MG63 (cell line): ENCODE results near the gene CYP2R1. TPM values are rescaled to one million over a fixed set of nuclear protein-coding genes. Genes with fewer than 3 reads are reported as not detected.
"Not testable (repeated sequence)": the region's sequence is repeated elsewhere in the genome, so short reads cannot be mapped to it uniquely, and the experiment has no call there.

Experiments used
- DNase-seq: peaks from one replicate; pipeline ENCODE4 v3.0.0-alpha.2; 2020
- H3K27me3 ChIP-seq: fragments of 250-450 bp; sonication (Bioruptor Pico); 2 replicates; pipeline ENCODE4 v1.5.1; 2020; ENCODE audit warnings: mild to moderate bottlenecking, moderate library complexity
- H3K36me3 ChIP-seq: fragments of 250-450 bp; sonication (Bioruptor Pico); 2 replicates; pipeline ENCODE4 v1.5.1; 2020; ENCODE audit warnings: mild to moderate bottlenecking, moderate library complexity
- H3K4me3 ChIP-seq: fragments of 250-450 bp; sonication (Bioruptor Pico); 2 replicates; pipeline ENCODE4 v1.5.1; 2020; ENCODE audit warnings: mild to moderate bottlenecking, moderate library complexity
- H3K9me3 ChIP-seq: fragments of 250-450 bp; sonication (Bioruptor Pico); 2 replicates; pipeline ENCODE4 v1.5.1; 2020; ENCODE audit warnings: mild to moderate bottlenecking, moderate library complexity
- total RNA-seq: library from RNA; depleted of rRNA; stranded (reverse); fragments of >200 nt; shearing (Covaris generic); gene quantifications from 2 replicates; pipeline ENCODE4 v1.2.3, GENCODE V29; 2014; ENCODE audit warnings: low replicate concordance

CYP2R1 gene
- total RNA-seq, 1 experiment from 2014 or later, result 5.5 TPM

DNA sequence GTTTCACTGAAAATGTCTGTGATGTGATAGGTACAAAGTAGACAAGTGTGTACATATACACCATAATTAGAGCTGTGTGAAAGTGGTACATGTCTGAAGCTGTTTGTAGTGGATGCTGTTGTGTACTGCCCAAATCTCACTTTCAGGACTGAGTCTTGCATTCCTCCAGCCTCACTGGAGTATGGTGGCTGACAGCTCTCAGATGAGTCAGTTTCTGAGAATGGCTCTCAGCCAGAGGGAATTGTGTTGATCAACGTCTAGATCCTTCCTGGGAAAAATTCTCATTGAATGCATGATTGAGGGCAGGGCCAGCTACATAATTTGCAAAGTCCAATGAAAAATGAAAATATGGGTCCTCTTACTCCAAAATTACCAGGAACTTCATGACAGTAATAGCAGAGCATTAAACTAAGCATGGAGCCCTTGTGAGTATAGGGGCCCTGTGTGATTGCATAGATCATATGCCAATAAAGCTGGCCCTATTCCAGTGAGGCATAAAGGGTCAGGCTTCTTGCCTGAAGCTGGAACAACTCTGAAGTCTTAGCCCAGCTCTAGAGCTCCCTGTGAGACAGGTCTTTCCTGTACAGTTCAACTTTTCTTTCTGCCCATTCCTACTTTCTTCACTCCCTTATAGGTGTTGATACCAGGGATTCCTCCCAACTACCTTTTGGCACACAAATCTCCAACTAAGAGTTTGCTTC, 10.8 kb upstream of the CYP2R1 start:
- no peaks in the 10 kb centered on the region for H3K36me3 ChIP-seq
- DNase-seq, result peak; percentile 50
- H3K4me3 ChIP-seq, result no peak overlapping the region
- H3K9me3 ChIP-seq, result no peaks in the 10 kb centered on the region
- no peaks in the 10 kb centered on the region for H3K27me3 ChIP-seq

- Histone ChIP-seq H3K4me3 (no peak overlapping the region), H3K9me3 (no peaks in the 10 kb centered on the region), H3K27me3 (no peaks in the 10 kb centered on the region), H3K36me3 (no peaks in the 10 kb centered on the region)
- DNase-seq, result no peak
These were observed 6.9 kb upstream of the CYP2R1 start for GRCh38 chr11:14898906-14899305.

- DNase-seq, result no peak
- H3K36me3 ChIP-seq, result no peaks in the 10 kb centered on the region
- no peaks in the 10 kb centered on the region for H3K27me3 ChIP-seq
- no peaks in the 10 kb centered on the region for H3K9me3 ChIP-seq
- H3K4me3 ChIP-seq, result no peak overlapping the region
These were observed 6.3 kb upstream of the CYP2R1 start for GRCh38 chr11:14898355-14898754.

DNA sequence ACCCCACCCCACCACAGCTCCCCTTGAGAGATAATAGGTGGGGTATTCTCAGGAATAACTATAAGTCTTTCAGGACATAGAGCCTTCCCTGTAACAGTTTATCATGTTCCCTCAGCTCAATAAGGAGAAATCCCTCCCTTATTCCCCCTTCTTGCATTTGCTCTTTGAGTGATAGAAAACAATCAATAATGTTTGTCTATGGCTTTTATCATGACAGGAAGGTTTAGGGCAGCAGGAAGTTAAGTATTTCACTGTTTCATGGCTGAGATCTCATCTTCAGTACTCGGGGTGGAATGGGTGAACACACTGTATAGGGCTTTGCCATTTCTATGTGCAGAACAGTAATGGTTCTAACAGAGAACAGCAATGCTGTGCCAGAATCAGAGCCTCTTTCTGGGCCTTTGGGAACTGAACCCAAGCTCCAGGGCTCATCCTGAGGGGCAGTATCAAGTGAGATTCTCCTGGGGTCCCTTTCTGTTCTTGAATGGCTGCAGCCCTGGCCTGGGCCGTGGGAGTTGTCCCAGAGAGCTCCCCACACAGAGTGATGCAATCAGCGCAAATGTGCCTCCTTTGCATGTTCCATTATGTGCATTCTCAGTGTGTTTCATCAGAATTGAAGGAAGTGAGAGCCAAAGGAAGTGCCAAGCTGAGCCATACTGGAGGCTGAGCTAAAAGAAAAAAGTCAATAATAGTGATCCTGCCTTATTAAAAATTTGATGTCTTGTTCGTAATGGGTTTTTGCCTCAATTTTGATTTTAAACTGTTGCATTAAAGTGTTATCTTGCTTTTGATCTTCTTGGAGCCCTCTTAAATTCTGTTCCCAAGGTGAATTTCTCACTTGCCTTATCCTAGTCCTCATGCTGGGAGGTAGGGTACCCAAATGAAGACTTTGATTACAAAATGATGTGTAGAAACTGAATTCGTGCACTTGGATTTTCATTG, 2.9 kb upstream of the CYP2R1 start:
- no peaks in the 10 kb centered on the region for H3K36me3 ChIP-seq
- no peak for DNase-seq
- H3K9me3 ChIP-seq, result no peaks in the 10 kb centered on the region
- H3K4me3 ChIP-seq, result no peak overlapping the region
- H3K27me3 ChIP-seq, result no peaks in the 10 kb centered on the region

GRCh38 chr11:14892577-14892976, 546 bp upstream of the CYP2R1 start:
- no peaks in the 10 kb centered on the region for H3K9me3 ChIP-seq
- H3K36me3 ChIP-seq, result no peaks in the 10 kb centered on the region
- no peaks in the 10 kb centered on the region for H3K27me3 ChIP-seq
- peak overlapping the region; percentile 65 for H3K4me3 ChIP-seq
- DNase-seq, result no peak

GRCh38 chr11:14891143-14892035, 642 bp downstream of the CYP2R1 start:
- H3K4me3 ChIP-seq, result peak overlapping the region; percentile 65
- peak; percentile 74 for DNase-seq

GRCh38 chr11:14886513-14886912, 5.5 kb downstream of the CYP2R1 start:
- H3K4me3 ChIP-seq, result no peak overlapping the region
- H3K36me3 ChIP-seq, result no peaks in the 10 kb centered on the region
- no peaks in the 10 kb centered on the region for H3K27me3 ChIP-seq
- H3K9me3 ChIP-seq, result no peaks in the 10 kb centered on the region
- no peak for DNase-seq

More at GRCh38 chr11:14891143-14892035, 642 bp downstream of the CYP2R1 start:
- Histone ChIP-seq H3K36me3 (no peaks in the 10 kb centered on the region), H3K9me3 (no peaks in the 10 kb centered on the region), H3K27me3 (no peaks in the 10 kb centered on the region)

DNA sequence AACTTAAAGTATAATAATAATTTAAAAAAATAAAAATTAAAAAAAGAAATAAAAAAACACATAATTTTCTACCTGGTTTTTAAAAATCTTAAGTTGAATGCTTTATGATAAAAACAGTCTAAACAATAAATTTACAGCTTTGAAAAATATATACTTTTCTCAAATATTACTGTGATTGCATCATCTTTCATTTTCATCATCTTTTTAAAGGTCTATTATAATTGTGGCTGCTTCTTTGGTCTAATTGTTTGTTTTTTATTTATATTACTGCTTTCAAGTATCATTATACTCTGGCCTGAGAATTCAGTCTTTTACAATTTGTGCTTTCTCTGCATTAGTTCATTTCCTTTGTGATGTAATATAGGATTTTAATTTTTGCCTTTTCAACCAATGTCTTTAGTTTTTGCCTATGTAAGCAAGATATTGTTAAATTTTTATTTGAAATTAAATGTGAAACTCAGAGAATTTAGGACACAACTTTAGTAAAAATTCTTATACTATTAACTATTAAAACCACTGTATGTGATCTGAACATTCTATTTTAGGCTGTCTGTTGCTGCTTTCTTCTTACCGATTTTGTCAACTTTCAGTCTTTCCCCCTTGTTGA, 7.3 kb downstream of the CYP2R1 start:
- no peaks in the 10 kb centered on the region for H3K36me3 ChIP-seq
- no peak for DNase-seq
- no peaks in the 10 kb centered on the region for H3K9me3 ChIP-seq
- H3K27me3 ChIP-seq, result no peaks in the 10 kb centered on the region
- no peak overlapping the region for H3K4me3 ChIP-seq

DNA sequence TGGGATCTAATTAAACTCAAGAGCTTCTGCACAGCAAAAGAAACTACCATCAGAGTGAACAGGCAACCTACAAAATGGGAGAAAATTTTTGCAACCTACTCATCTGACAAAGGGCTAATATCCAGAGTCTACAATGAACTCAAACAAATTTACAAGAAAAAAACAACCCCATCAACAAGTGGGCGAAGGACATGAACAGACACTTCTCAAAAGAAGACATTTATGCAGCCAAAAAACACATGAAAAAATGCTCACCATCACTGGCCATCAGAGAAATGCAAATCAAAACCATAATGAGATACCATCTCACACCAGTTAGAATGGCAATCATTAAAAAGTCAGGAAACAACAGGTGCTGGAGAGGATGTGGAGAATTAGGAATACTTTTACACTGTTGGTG, 8.3 kb downstream of the CYP2R1 start:
- not testable (repeated sequence) for H3K27me3 ChIP-seq, H3K36me3 ChIP-seq, DNase-seq, H3K9me3 ChIP-seq, H3K4me3 ChIP-seq

GRCh38 chr11:14882196-14882595, 9.8 kb downstream of the CYP2R1 start:
- H3K36me3 ChIP-seq, result no peaks in the 10 kb centered on the region
- H3K9me3 ChIP-seq, result no peaks in the 10 kb centered on the region
- H3K27me3 ChIP-seq, result no peaks in the 10 kb centered on the region
- DNase-seq, result no peak
- no peak overlapping the region for H3K4me3 ChIP-seq

GRCh38 chr11:14881576-14882193, 10.3 kb downstream of the CYP2R1 start:
- H3K4me3 ChIP-seq, result no peak overlapping the region
- no peak for DNase-seq
- no peaks in the 10 kb centered on the region for H3K9me3 ChIP-seq
- H3K27me3 ChIP-seq, result no peaks in the 10 kb centered on the region
- no peaks in the 10 kb centered on the region for H3K36me3 ChIP-seq

GRCh38 chr11:14875163-14875562, 16.9 kb downstream of the CYP2R1 start:
- H3K4me3 ChIP-seq, result no peak overlapping the region
- no peaks in the 10 kb centered on the region for H3K9me3 ChIP-seq

DNA sequence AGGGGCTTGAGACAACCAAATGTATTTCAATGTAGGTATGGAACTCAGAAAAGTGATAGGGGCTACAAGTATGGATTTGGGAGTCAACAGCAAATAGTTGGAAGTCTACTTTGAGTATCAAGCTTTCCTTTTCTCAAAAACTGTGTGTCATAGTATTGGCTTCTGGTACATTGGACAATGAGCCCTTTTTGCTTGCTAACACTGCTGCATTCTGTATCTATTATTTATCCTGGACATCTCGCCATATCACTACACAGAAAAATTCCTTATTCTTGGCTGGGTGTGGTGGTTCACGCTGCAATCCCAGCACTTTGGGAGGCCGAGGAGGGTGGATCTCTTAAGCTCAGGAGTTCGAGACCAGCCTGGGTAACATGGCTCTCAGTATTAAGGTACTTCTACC, 18.4 kb downstream of the CYP2R1 start:
- no peak overlapping the region for H3K4me3 ChIP-seq
- no peaks in the 10 kb centered on the region for H3K9me3 ChIP-seq
- no peak for DNase-seq
- H3K36me3 ChIP-seq, result no peaks in the 10 kb centered on the region
- no peaks in the 10 kb centered on the region for H3K27me3 ChIP-seq

More at GRCh38 chr11:14875163-14875562, 16.9 kb downstream of the CYP2R1 start:
- no peak for DNase-seq
- Histone ChIP-seq H3K27me3 (no peaks in the 10 kb centered on the region), H3K36me3 (no peaks in the 10 kb centered on the region)

GRCh38 chr11:14872032-14872431, 20.0 kb downstream of the CYP2R1 start:
- Histone ChIP-seq H3K27me3 (no peaks in the 10 kb centered on the region), H3K36me3 (no peaks in the 10 kb centered on the region), H3K4me3 (no peak overlapping the region), H3K9me3 (no peaks in the 10 kb centered on the region)
- no peak for DNase-seq

GRCh38 chr11:14863775-14864174, 28.3 kb downstream of the CYP2R1 start:
- DNase-seq, H3K27me3 ChIP-seq, H3K36me3 ChIP-seq, H3K9me3 ChIP-seq, H3K4me3 ChIP-seq: not testable (repeated sequence)

DNA sequence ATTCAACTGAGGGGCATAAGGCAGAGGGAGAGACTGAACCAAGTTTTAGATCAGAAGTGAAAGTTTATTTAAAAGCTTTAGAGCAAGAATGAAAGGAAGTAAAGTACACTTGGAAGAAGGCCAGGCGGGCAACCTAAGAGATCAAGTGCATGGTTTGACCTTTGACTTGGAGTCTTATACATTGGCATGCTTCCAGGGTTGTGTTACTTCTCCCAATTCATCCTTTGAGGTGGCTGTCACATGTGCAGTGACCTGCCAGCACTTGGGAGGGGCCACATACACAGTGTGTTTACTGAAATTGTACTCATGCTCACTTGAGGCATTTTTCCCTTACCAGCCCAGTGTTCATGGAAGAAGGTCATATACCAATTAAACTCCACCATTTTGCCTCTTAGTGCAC, 30.4 kb downstream of the CYP2R1 start:
- no peaks in the 10 kb centered on the region for H3K9me3 ChIP-seq
- H3K27me3 ChIP-seq, result no peaks in the 10 kb centered on the region; the same call in 1 of the 2 replicates
- DNase-seq, result no peak
- H3K36me3 ChIP-seq, result no peaks in the 10 kb centered on the region
- no peak overlapping the region for H3K4me3 ChIP-seq
